Measurements from ENCODE around the gene PRSS33. TPM values are rescaled to one million over a fixed set of nuclear protein-coding genes. Genes with fewer than 3 reads are reported as not detected.

The PRSS33 gene
- total RNA-seq, 2 experiments from 2014 or later = 0.13 TPM

DNA sequence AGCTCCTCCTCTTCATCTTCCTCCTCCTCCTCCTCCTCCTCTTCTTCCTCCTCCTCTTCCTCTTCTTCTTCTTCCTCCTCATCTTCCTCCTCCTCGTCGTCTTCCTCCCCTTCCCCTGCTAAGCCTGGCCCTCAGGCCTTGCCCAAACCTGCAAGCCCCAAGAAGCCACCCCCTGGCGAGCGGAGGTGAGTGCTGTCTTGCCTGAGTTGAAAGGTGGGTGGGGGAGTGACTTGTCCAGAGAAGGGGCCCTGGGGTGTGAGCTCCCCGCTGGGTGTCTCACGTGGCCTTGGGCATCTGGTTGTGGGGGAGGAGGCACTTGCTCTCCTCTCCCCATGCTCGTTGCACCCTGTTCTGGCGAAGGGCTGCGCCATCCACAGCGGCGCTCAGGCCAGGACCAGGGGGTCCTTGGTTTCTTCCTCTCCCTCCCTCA lies 18.2 kb downstream of the PRSS33 start:
- CTCF ChIA-PET = interaction anchor here (0.6 kb wide), 1 partner anchor 12 kb away, joined by 4 read pairs; no protein-coding TSS in a partner anchor
- POLR2A ChIA-PET = interaction anchor here (1.0 to 1.2 kb wide), 2 partner anchors 9 to 12 kb away, joined by 3 read pairs; no protein-coding TSS in a partner anchor

- ChIA-PET POLR2A (interaction anchor here (1.0 to 1.2 kb wide), 2 partner anchors 9 to 12 kb away, joined by 3 read pairs; no protein-coding TSS in a partner anchor), CTCF (interaction anchor here (0.6 kb wide), 1 partner anchor 12 kb away, joined by 4 read pairs; no protein-coding TSS in a partner anchor)
Measured at GRCh38 chr16:2768403-2769089, 18.8 kb downstream of the PRSS33 start.

- ChIA-PET POLR2A (no interaction called here), CTCF (no interaction called here)
Measured at GRCh38 chr16:2767891-2768290, 19.5 kb downstream of the PRSS33 start.

- ChIA-PET POLR2A (no interaction called here), CTCF (no interaction called here)
Measured at GRCh38 chr16:2767140-2767731, 20.1 kb downstream of the PRSS33 start.

GRCh38 chr16:2766430-2767139 lies 20.8 kb downstream of the PRSS33 start:
- ChIA-PET POLR2A (no interaction called here), CTCF (no interaction called here)

DNA sequence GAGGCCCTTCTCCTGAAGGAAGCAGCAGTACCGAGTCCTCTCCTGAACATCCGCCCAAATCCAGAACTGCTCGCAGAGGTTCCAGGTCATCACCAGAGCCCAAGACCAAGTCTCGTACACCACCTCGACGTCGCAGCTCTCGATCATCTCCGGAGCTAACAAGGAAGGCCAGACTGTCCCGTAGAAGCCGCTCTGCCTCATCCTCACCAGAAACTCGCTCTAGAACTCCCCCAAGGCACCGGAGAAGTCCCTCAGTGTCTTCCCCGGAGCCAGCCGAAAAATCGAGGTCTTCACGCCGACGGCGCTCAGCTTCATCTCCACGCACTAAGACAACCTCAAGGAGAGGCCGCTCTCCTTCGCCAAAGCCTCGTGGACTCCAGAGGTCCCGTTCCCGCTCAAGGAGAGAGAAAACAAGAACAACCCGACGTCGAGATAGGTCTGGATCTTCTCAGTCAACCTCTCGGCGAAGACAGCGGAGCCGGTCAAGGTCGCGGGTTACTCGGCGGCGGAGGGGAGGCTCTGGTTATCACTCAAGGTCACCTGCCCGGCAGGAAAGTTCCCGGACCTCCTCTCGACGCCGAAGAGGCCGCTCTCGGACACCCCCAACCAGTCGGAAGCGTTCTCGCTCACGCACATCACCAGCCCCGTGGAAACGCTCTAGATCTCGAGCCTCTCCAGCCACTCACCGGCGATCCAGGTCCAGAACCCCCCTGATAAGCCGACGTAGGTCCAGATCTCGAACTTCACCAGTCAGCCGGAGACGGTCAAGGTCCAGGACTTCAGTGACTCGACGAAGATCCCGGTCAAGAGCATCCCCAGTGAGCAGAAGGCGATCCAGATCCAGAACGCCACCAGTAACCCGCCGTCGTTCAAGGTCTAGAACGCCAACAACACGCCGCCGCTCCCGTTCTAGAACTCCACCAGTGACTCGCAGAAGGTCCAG lies 21.6 kb downstream of the PRSS33 start:
- ChIA-PET POLR2A (no interaction called here), CTCF (no interaction called here)

DNA sequence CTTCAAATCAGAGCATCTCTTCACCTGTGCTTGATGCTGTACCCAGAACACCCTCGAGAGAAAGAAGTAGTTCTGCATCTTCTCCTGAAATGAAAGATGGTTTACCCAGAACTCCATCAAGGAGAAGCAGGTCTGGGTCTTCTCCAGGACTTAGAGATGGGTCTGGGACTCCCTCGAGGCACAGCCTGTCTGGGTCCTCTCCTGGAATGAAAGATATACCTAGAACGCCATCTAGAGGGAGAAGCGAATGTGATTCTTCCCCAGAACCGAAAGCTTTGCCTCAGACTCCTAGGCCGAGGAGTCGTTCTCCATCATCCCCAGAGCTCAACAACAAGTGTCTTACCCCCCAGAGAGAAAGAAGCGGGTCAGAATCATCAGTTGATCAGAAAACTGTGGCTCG lies 22.6 kb downstream of the PRSS33 start:
- POLR2A ChIA-PET = no interaction called here
- CTCF ChIA-PET = no interaction called here

GRCh38 chr16:2763173-2763572 lies 24.2 kb downstream of the PRSS33 start:
- POLR2A ChIA-PET = no interaction called here
- CTCF ChIA-PET = interaction anchor here (1.6 kb wide), 1 partner anchor 10 kb away, joined by 4 read pairs; no protein-coding TSS in a partner anchor

DNA sequence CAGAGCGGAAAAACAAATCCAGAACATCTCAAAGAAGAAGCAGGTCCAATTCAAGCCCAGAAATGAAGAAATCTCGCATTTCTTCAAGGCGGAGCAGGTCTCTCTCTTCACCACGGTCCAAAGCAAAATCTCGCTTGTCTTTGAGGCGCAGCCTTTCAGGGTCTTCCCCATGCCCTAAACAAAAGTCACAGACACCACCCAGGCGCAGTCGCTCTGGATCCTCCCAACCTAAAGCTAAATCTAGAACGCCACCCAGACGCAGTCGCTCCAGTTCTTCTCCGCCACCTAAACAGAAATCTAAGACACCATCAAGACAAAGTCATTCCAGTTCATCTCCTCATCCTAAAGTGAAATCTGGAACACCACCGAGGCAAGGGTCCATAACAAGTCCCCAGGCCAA lies 24.6 kb downstream of the PRSS33 start:
- ChIA-PET CTCF (interaction anchor here (1.6 kb wide), 1 partner anchor 9 kb away, joined by 4 read pairs; no protein-coding TSS in a partner anchor), POLR2A (no interaction called here)

DNA sequence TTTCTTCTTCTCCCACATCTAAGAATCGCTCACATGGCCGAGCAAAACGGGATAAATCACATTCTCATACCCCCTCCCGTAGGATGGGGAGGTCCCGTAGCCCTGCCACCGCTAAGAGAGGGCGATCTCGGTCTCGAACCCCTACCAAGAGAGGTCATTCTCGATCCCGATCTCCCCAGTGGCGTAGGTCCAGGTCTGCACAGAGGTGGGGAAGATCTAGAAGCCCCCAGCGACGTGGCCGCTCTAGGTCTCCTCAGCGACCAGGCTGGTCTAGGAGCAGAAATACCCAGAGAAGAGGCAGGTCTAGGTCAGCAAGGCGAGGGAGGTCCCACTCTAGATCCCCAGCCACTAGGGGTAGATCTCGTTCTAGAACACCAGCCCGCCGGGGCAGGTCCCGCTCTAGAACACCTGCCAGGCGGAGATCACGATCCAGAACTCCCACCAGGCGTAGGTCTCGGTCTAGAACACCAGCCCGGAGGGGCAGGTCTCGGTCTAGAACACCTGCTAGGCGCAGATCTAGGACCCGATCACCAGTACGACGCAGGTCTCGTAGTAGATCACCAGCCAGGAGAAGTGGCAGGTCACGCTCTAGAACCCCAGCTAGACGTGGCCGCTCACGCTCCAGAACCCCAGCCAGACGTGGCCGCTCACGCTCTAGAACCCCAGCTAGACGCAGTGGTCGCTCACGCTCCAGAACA lies 25.3 kb downstream of the PRSS33 start:
- CTCF ChIA-PET = interaction anchor here (1.6 kb wide), 1 partner anchor 9 kb away, joined by 4 read pairs; no protein-coding TSS in a partner anchor
- POLR2A ChIA-PET = interaction anchor here (0.5 kb wide), 1 partner anchor 9 kb away, joined by 4 read pairs; no protein-coding TSS in a partner anchor

- CTCF ChIA-PET = no interaction called here
Measured at GRCh38 chr16:2761472-2761871, 25.9 kb downstream of the PRSS33 start.

GRCh38 chr16:2757344-2757743 lies 30.0 kb downstream of the PRSS33 start:
- POLR2A ChIA-PET = interaction anchor here (0.7 kb wide), 1 partner anchor 12 kb away, joined by 3 read pairs; no protein-coding TSS in a partner anchor
- CTCF ChIA-PET = no interaction called here

More at GRCh38 chr16:2761472-2761871, 25.9 kb downstream of the PRSS33 start:
- POLR2A ChIA-PET = no interaction called here

- POLR2A ChIA-PET = interaction anchor here (0.7 kb wide), 1 partner anchor 12 kb away, joined by 3 read pairs; no protein-coding TSS in a partner anchor
Measured at GRCh38 chr16:2756288-2757015, 30.9 kb downstream of the PRSS33 start.

GRCh38 chr16:2755158-2755557 lies 32.2 kb downstream of the PRSS33 start:
- CTCF ChIA-PET = no interaction called here
- POLR2A ChIA-PET = no interaction called here

More at GRCh38 chr16:2756288-2757015, 30.9 kb downstream of the PRSS33 start:
- CTCF ChIA-PET = no interaction called here

DNA sequence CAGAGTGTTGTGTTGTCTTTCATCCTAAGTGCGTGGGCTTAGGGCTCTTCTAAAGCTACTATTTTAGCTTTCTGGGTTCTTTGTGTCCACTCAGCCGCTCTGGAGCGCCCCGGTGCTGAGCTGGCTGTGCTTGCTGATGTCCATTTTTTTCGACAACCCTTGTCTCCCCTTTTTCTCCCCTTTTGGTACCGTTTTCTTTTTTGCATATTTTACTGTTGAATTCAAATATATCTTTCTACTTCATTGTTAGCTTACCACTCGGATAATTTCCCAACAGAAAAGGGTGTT lies 33.7 kb downstream of the PRSS33 start:
- CTCF ChIA-PET = interaction anchor here (1.5 kb wide), 1 partner anchor 9 kb away, joined by 4 read pairs; no protein-coding TSS in a partner anchor
- POLR2A ChIA-PET = interaction anchor here (1.4 to 2.1 kb wide), 3 partner anchors 23 to 71 kb away, joined by 4 to 10 read pairs (median 9); partner anchors contain the start of genes ELOB and KCTD5

- ChIA-PET CTCF (interaction anchor here (0.6 to 1.5 kb wide), 3 partner anchors 10 to 1337 kb away, joined by 4 read pairs; no protein-coding TSS in a partner anchor), POLR2A (interaction anchor here (0.6 to 2.1 kb wide), 6 partner anchors 9 to 71 kb away, joined by 3 to 10 read pairs (median 4); partner anchors contain the start of genes ELOB and KCTD5)
Measured at GRCh38 chr16:2752850-2753732, 34.3 kb downstream of the PRSS33 start.

Data from activated CD8-positive, alpha-beta memory T cell treated with anti-CD3 and anti-CD28 coated beads for 36 hours (primary cell).